NT2/D1 (cell line): ENCODE results near the gene HACD4.

ENCODE experiments used
- SUZ12 ChIP-seq: IDR thresholded peaks from 2 replicates; pipeline ENCODE4 v1.6.1; 2011; ENCODE audit not compliant: insufficient read length, insufficient read depth; ENCODE audit errors: extremely low read depth
- YY1 ChIP-seq: IDR thresholded peaks from 2 replicates; pipeline ENCODE4 v1.6.1; 2011; ENCODE audit not compliant: insufficient read length, insufficient read depth
- ZNF274 ChIP-seq: IDR thresholded peaks from 2 replicates; pipeline ENCODE4 v1.6.1; 2011; ENCODE audit warnings: mild to moderate bottlenecking, low read depth, low read length

- no peak for TF ChIP-seq YY1
- no peak for TF ChIP-seq ZNF274
- no peak for TF ChIP-seq SUZ12
Measured at GRCh38 chr9:21047281-21047691, 15.8 kb upstream of the HACD4 start.
